Activated T-helper 17 cell treated with anti-CD3 and anti-CD28 coated beads, Interleukin-2, amount 50 U/mL, for 72 hours (primary cell): ENCODE results near the gene SIRT4. TPM values are rescaled to one million over a fixed set of nuclear protein-coding genes. Genes with fewer than 3 reads are reported as not detected.

Experiments used
- ATAC-seq: fragments of 150-1000 bp; cut with Tn5 transposase; replicated peaks from 2 replicates; pipeline ENCODE4 v1.10.0; 2021; ENCODE audit warnings: mild to moderate bottlenecking, moderate library complexity
- H3K27ac Mint-ChIP-seq: one replicate; pipeline ENCODE4 v1.8.0; 2022; ENCODE audit warnings: mixed read lengths
- H3K27me3 Mint-ChIP-seq: one replicate; pipeline ENCODE4 v1.8.0; 2022; ENCODE audit warnings: mixed read lengths
- H3K36me3 Mint-ChIP-seq: one replicate; pipeline ENCODE4 v1.8.0; 2022; ENCODE audit warnings: low read depth, mild to moderate bottlenecking, mixed read lengths
- H3K4me1 Mint-ChIP-seq: one replicate; pipeline ENCODE4 v1.8.0; 2022; ENCODE audit warnings: mixed read lengths
- H3K4me3 Mint-ChIP-seq: one replicate; pipeline ENCODE4 v1.8.0; 2022; ENCODE audit warnings: mild to moderate bottlenecking, mixed read lengths
- H3K9me3 Mint-ChIP-seq: one replicate; pipeline ENCODE4 v1.8.0; 2022; ENCODE audit warnings: mixed read lengths
- total RNA-seq, 2 donors: library from RNA; stranded (reverse); gene quantifications; one replicate each; pipeline ENCODE4 v1.2.3, GENCODE V29; 2022

The SIRT4 gene
- total RNA-seq, 2 donors from 2014 or later, result 3.1 to 4.1 TPM

DNA sequence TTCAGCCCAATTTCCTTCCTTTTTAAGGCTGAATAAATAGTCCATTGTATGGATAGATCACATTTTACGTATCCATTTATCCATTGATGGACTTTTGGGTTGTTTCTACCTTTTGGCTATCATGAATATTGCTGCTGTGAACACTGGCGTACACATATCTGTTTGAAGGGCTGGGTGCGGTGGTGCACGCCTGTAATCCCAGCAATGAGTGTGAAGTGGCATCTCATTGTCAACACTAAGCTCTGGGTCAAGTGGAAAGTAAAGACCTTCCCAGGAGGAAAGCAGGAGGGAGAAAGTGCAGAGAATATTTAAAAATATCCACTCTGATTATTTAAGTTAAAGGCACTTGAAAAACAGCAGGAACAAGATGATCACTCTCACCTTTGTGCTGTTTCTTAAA lies 37.1 kb downstream of the SIRT4 start:
- Mint-ChIP-seq H3K4me3 (no peak overlapping the region), H3K27ac (no peak overlapping the region), H3K4me1 (no peaks in the 10 kb centered on the region), H3K9me3 (peaks cover 9% of the 10 kb centered on the region), H3K36me3 (no peaks in the 10 kb centered on the region), H3K27me3 (peaks cover 9% of the 10 kb centered on the region)
- ATAC-seq, result no peak

DNA sequence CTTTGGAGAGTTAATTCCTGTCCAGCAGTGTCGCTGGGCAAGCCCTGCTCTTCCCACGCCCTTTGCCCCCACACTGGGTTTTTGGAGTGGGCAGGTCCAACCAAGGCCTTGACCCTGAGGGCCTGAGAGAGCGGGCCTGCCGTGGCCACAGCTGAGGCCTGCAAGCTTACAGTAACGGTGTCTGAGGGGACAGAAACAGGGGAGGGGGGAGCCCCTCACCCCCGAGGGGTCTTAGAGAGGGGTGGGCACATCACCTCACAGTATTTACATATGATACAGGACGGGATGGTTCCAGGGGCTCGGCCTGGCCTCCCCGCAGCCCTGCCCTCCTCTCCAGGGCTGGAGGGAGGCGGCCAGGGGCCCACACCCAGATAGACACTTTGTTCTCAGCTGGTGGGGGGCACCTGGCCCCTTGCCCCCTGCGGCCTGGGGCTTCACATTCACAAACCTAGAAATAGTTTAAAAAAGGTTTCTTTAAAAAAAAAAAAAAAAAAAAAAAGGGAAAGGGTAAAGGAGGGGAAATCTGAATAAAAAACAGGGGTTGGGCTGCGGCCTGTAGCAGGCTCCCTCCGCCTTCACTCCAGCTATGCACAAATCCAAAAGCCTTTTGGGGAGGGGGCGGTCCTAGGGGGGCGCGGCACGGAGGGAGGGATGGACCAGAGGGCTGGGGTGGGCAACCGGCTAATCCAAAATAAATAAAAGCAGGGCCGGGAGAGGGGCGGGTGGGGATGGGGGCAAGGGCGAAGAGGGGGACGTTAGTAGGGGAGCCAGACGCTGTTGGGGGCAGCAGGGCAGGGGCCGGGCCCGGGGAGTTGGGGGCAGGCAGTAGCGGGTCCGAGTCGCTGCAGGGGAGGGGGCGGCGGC lies 40.3 kb downstream of the SIRT4 start:
- Mint-ChIP-seq H3K27me3 (peaks cover 9% of the 10 kb centered on the region), H3K4me3 (no peak overlapping the region), H3K9me3 (peaks cover 8% of the 10 kb centered on the region), H3K4me1 (no peaks in the 10 kb centered on the region), H3K27ac (no peak overlapping the region), H3K36me3 (no peaks in the 10 kb centered on the region)
- ATAC-seq, result no peak

DNA sequence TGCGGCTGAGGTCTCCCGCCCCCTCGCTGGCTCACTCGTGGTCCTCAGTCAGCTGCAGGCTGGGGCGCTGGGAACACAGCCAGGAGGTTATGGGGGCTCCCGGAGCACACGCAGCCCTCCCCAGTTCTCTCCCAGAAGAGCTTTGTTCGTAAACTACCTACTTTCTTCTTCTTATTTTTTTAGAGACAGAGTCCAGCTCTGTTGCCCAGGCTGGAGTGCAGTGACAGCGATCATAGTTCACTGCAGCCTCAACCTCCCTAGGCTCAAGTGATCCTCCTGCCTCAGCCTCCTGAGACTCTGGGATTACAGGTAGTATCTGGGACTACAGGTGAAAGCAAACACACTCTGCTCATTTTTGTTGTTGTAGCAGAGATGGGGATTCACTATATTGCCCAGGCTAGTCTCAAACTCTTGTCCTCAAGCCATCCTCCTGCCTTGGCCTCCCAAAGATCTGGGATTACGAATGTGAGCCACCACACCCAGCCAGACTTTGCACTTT lies 41.0 kb downstream of the SIRT4 start:
- Mint-ChIP-seq H3K36me3 (no peaks in the 10 kb centered on the region), H3K4me1 (no peaks in the 10 kb centered on the region), H3K27me3 (peaks cover 4% of the 10 kb centered on the region), H3K27ac (no peak overlapping the region), H3K9me3 (peaks cover under 1% of the 10 kb centered on the region), H3K4me3 (no peak overlapping the region)
- ATAC-seq, result no peak

DNA sequence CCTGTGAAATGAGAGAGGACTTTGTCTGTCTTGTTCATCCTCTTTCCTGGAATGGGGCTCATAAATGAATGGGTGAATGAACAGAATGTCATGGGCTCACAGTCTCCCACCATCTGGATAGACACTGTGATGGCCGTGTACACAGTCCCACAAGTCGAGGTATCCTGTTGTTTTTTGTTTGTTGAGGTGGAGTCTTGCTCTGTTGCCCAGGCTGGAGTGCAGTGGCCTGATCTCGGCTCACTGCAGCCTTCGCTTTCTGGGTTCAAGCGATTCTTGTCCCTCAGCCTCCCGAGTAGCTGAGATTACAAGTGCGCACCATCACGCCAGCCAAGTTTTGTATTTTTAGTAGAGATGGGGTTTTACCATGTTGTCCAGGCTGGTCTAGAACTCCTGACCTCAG lies 41.6 kb downstream of the SIRT4 start:
- Mint-ChIP-seq H3K4me1 (no peaks in the 10 kb centered on the region), H3K4me3 (no peak overlapping the region), H3K27me3 (peaks cover 4% of the 10 kb centered on the region), H3K9me3 (no peaks in the 10 kb centered on the region), H3K36me3 (no peaks in the 10 kb centered on the region), H3K27ac (no peak overlapping the region)
- ATAC-seq, result no peak

DNA sequence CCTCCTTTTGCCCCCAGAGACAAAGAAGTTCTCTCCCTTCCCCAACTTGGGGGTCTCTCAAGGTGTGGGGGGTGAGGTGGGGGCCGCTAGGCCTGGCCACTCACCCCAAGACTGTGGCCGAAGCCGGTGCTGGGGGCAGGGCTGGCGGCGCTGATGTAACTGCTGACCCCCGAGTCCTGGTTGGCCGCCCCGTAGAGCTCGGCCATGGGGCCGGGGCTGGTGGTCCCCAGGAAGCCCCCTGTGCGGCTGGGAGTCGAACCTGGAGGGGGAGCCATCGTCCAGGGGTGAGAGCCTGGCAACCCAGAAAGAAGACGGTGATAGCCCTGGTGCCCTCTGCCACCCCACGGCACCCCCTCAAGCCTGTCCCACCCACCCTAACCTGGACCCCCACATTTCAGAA lies 43.9 kb downstream of the SIRT4 start:
- no peaks in the 10 kb centered on the region for H3K9me3 Mint-ChIP-seq
- no peak overlapping the region for H3K4me3 Mint-ChIP-seq
- H3K4me1 Mint-ChIP-seq, result no peaks in the 10 kb centered on the region
- peaks cover 4% of the 10 kb centered on the region for H3K27me3 Mint-ChIP-seq
- ATAC-seq, result no peak
- H3K27ac Mint-ChIP-seq, result no peak overlapping the region
- no peaks in the 10 kb centered on the region for H3K36me3 Mint-ChIP-seq

DNA sequence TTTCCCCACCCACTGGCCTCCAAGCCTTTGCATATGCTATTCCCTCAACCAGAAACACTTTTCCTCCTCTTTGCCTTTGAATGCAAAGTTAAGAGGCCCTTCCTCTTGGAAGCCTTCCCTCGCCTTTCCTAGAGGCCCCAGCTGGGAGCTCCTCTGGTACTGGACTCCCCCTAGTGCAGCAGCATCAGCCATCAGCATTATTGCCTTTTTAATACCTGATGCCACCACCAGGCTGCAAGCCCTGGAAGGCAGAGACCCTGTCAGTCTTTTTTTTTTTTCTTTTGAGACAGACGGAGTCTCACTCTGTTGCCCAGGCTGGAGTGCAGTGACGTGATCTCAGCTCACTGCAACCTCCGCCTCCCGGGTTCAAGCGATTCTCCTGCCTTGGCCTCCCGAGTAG lies 44.6 kb downstream of the SIRT4 start:
- peaks cover 4% of the 10 kb centered on the region for H3K27me3 Mint-ChIP-seq

DNA sequence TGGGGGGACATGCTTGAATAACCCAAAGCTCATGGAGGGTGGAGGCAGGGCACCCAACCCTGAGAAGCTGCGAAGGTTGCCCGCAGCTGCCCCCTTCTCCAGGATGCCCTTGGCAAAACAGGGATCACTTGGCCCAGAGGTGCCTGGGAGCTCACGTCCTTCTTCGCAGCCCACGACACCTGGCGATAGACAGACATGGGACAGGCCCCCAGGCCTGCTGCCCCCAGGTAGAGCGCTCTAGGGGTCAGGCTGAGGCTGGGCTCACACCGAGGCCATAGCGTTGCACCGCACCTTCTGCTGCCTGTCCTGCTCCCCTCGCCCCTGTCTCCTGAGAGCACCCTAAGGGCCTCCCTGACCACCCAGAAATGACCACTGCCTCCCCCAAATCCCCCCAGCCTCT lies 45.6 kb downstream of the SIRT4 start:
- ATAC-seq, result no peak
- no peak overlapping the region for H3K27ac Mint-ChIP-seq
- H3K36me3 Mint-ChIP-seq, result no peaks in the 10 kb centered on the region
- H3K9me3 Mint-ChIP-seq, result no peaks in the 10 kb centered on the region
- no peaks in the 10 kb centered on the region for H3K4me1 Mint-ChIP-seq
- H3K27me3 Mint-ChIP-seq, result peaks cover 4% of the 10 kb centered on the region
- H3K4me3 Mint-ChIP-seq, result no peak overlapping the region

More for the DNA sequence above, 44.6 kb downstream of the SIRT4 start:
- Mint-ChIP-seq H3K9me3 (no peaks in the 10 kb centered on the region), H3K4me3 (no peak overlapping the region), H3K4me1 (no peaks in the 10 kb centered on the region), H3K36me3 (no peaks in the 10 kb centered on the region), H3K27ac (no peak overlapping the region)
- ATAC-seq, result no peak

DNA sequence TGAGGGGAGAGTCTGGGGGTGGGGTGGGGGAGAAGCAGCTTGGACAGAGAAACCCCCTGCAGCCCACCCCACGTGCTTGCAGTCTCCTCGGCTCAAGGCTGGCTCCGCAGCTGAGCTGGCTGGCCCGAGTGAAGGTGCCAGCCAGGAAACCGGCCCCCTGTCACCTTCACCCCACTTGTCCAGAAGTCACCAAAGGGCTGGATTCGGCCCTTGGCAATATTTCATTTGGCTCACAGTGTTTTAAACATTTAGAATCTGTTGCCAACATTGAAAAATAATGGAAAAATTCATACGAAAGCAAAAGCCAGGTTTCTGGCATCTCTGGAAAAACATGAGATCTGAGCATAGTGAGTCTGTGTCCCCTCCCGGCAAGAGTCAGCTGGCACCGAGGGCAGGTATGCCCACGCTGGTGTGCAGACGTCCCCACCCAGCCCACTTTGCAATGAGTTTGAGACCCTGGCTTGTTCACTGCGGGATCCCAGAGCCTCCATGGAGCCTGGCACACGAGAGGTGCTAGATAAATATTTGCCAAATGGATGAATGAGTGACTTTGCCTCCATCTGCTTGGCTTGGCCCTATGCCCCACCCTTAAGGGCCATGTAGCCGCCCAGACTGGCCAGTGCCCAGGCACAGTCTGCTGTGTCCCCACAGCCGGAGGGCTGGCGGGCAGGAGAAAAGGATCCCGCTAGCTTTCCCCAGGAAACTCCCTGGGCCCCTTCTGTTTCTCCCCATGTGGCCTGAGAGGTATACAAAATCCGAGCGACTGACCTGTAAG lies 48.6 kb downstream of the SIRT4 start:
- Mint-ChIP-seq H3K9me3 (no peaks in the 10 kb centered on the region), H3K27ac (no peak overlapping the region), H3K4me1 (no peaks in the 10 kb centered on the region), H3K4me3 (no peak overlapping the region), H3K36me3 (no peaks in the 10 kb centered on the region), H3K27me3 (peaks cover 9% of the 10 kb centered on the region)
- ATAC-seq, result no peak

DNA sequence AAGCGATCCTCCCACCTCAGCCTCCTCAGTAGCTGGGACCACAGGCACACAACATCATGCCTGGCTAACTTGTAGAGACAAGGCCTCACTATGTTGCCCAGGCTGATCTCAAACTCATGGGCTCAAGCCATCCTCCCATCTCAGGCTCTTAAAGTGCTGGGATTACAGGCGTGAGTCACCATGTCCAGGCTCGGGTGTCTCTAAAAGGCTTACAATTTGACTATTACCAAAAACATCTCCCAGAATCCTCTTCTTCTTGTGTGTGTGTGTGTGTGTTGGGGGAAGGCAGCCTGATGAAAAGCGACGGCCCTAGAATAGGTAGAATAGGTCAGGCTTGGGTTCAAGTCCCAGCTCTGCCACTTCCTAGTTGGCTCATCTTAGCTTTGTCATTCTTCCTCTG lies 50.0 kb downstream of the SIRT4 start:
- Mint-ChIP-seq H3K36me3 (no peaks in the 10 kb centered on the region), H3K27ac (no peak overlapping the region), H3K27me3 (peaks cover 9% of the 10 kb centered on the region), H3K9me3 (no peaks in the 10 kb centered on the region), H3K4me1 (peaks cover 5% of the 10 kb centered on the region), H3K4me3 (no peak overlapping the region)
- ATAC-seq, result no peak

DNA sequence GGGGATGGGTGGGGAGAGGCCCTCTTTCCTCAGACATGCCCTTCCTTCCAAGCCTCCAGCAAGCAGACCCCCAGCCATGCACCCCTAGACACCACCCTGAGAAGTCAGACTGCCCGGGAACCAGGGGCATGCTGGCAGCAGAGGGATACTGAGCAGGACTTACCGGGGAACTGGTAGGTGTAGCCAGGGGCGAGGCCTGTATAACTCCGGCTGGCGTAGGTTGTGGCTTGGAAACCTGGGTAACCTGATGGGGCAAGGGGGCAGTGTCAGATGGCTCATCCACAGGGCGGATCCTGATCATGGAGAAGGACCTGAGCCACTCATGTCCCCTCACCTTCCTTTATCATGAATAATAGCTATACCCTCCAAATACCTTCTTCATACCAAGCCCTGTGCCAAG lies 51.0 kb downstream of the SIRT4 start:
- H3K36me3 Mint-ChIP-seq, result no peaks in the 10 kb centered on the region

DNA sequence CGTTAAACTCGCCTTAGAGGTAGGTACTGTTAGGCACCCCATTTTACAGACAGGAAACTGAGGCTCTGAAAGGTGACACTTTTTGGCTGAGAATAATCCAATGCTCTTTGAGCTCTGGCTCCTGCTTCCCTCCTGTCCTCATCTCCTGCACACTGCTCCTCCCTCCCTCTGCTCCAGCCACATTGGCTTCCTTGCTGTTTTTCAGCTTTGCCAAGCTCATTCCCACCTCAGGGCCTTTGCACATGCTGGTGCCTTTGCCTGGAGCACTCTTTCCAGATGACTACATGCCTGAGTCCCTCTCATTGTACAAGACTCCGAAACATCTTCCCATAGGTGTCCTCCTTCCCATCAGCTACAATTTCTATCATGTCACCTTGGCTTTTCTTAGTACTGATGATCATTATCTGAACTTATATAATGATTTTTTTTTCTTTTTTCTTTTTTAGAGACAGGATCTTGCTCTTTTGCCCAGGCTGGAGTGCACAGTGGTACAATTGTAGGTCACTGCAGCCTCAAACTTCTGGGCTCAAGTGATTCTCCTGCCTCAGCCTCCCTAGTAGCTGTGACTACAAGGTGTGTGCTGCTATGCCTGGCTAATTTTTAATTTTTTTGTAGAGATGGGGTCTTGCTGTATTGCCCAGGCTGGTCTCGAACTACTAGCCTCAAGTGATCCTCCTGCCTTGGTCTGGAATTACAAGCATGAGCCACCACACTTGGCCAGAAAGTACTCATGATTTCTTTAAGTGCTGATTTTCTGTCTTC lies 51.6 kb downstream of the SIRT4 start:
- H3K27me3 Mint-ChIP-seq, result peaks cover 17% of the 10 kb centered on the region
- no peaks in the 10 kb centered on the region for H3K36me3 Mint-ChIP-seq
- peaks cover 5% of the 10 kb centered on the region for H3K4me1 Mint-ChIP-seq
- H3K9me3 Mint-ChIP-seq, result no peaks in the 10 kb centered on the region
- no peak for ATAC-seq
- no peak overlapping the region for H3K4me3 Mint-ChIP-seq
- H3K27ac Mint-ChIP-seq, result no peak overlapping the region

More for the DNA sequence above, 51.0 kb downstream of the SIRT4 start:
- Mint-ChIP-seq H3K27ac (no peak overlapping the region), H3K4me3 (no peak overlapping the region), H3K27me3 (peaks cover 15% of the 10 kb centered on the region), H3K4me1 (peaks cover 5% of the 10 kb centered on the region), H3K9me3 (no peaks in the 10 kb centered on the region)
- no peak for ATAC-seq

DNA sequence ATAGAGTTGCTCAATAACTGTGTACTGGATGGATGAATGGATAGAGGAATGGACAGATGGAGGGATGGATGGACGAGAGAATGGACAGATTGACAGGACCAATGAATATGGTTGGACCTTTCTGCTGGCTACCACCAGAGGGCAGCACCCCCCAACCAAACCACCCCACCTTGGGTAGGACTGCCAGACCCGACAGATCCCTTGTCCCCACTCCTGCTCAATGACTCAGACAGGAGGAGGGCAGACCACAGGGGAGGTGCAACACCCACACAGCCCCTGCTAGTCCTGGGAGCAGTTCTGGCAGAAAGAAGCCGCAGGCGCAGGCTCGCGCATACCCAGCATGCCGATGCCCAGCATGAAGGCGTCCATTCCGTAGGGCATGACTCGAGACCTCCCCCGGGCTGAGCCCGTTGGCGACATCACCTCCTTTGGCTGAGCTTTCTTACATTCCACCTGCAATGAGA lies 54.5 kb downstream of the SIRT4 start:
- ATAC-seq, result peak; percentile 95
- Mint-ChIP-seq H3K27ac (no peak overlapping the region), H3K36me3 (no peaks in the 10 kb centered on the region), H3K4me1 (peaks cover 5% of the 10 kb centered on the region), H3K27me3 (peaks cover 33% of the 10 kb centered on the region), H3K9me3 (no peaks in the 10 kb centered on the region), H3K4me3 (no peak overlapping the region)

DNA sequence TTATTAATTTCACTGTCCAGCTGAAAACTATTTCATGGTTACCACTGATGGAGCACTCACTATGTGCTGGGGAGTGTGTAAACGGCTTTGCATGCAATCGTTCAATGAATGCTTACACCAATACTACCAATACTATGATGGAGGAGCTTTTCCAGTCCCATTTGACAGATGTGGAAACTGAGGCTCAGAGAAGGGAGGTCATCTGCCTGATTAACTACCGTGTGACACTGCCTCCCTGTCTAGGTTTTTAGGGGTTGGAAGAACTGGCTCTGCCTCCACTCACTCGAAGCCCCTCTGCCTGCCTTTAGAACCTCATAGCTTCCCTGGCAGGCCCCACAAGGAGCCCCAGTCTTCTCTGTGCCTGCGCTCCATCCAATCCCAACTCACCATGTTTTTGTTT lies 55.0 kb downstream of the SIRT4 start:
- peaks cover 37% of the 10 kb centered on the region for H3K27me3 Mint-ChIP-seq
- no peaks in the 10 kb centered on the region for H3K36me3 Mint-ChIP-seq
- no peak overlapping the region for H3K27ac Mint-ChIP-seq
- no peak overlapping the region for H3K4me3 Mint-ChIP-seq
- ATAC-seq, result no peak
- peaks cover 5% of the 10 kb centered on the region for H3K4me1 Mint-ChIP-seq
- no peaks in the 10 kb centered on the region for H3K9me3 Mint-ChIP-seq

DNA sequence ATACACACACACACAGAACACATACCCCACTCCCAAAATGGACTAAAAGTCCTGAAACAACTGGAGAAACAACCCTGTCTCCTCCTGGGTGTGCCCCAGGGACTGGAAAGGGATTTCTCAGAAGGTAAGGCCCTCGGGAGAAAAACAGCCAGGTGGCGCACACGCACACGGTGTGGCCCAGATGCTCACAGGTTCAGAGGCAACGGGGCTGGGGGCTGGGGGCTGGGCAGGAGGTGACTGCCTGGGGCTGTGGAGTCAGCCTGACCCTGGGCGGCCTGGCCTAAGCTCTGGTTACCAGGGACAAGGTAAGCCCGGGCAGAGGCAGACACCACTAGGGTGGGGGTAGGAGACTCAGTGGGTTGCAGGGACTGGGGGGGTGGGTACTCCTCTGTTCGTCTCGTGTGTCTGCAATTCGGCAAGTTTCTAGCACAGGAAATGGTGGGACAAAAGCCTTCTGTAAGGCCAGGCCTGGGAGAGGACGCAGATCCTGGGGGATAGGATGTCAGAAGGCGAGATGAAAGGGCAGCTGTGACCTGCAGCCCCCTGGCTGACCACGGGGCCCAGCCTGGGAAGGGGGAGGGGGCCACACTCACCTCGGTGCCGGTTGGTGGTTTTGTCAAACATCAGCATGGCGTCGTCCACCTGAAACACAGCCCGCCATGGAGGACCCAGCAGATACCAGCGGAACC lies 56.4 kb downstream of the SIRT4 start:
- Mint-ChIP-seq H3K27me3 (peaks cover 49% of the 10 kb centered on the region), H3K4me1 (peaks cover 5% of the 10 kb centered on the region), H3K27ac (no peak overlapping the region), H3K9me3 (no peaks in the 10 kb centered on the region), H3K4me3 (no peak overlapping the region), H3K36me3 (no peaks in the 10 kb centered on the region)
- no peak for ATAC-seq
